H1 (cell line): ENCODE results near the gene FGF11. TPM values are rescaled to one million over a fixed set of nuclear protein-coding genes. Genes with fewer than 3 reads are reported as not detected.

Source experiments
- PHF8 ChIP-seq: fragments of 200-600 bp; sonication (generic); conservative IDR thresholded peaks from 2 replicates; pipeline ENCODE4 v1.7.1; 2012; ENCODE audit warnings: low read depth, mild to moderate bottlenecking, inconsistent platforms, low read length, moderate library complexity
- POLR2A ChIP-seq, 2 experiments: IDR thresholded peaks; 1 replicate in 1 of 2; 2 replicates in 1 of 2; pipeline ENCODE4 v1.6.1; 2011; ENCODE audit warnings: low read depth in 2 of 2, low read length in 2 of 2, mild to moderate bottlenecking in 2 of 2; ENCODE audit errors: control extremely low read depth in 1 of 2
- RAD21 ChIP-seq, 2 experiments: IDR thresholded peaks in 1 of 2; conservative IDR thresholded peaks in 1 of 2; 2 replicates each; pipeline ENCODE4 v1.6.1; 2011; ENCODE audit warnings: low read depth in 2 of 2, low read length in 2 of 2, improper control_type of control experiment in 1 of 2, inconsistent platforms in 1 of 2, mild to moderate bottlenecking in 1 of 2, moderate library complexity in 1 of 2
- polyA plus RNA-seq, 7 experiments: library from polyadenylated mRNA; depleted of rRNA in 3 of 7; stranded (reverse) in 5 of 7; unstranded in 2 of 7; fragments of >200 nt in 5 of 7; fragments of 200-250 nt in 2 of 7; gene quantifications; 1 replicate in 5 of 7; 2 replicates in 1 of 7; 4 replicates in 1 of 7; pipeline versions ENCODE4 v1.2.1 to v1.2.3, GENCODE V29; 2011 to 2013; ENCODE audit warnings: missing spikeins in 2 of 7, mixed read lengths in 2 of 7
- total RNA-seq: library from RNA; stranded (reverse); fragmentation: NEBNext Ultra II Directional; extraction: Animal tissue kit (Norgen Biotek cat#: 25700); gene quantifications from 2 replicates; pipeline ENCODE4 v1.2.1, GENCODE V29; 2021

Gene FGF11
- total and polyA plus RNA-seq, 2 of the 8 experiments (the other 6 are each of a cell fraction or from before 2014, with no cell fraction given), result 11.8 to 26.1 TPM

DNA sequence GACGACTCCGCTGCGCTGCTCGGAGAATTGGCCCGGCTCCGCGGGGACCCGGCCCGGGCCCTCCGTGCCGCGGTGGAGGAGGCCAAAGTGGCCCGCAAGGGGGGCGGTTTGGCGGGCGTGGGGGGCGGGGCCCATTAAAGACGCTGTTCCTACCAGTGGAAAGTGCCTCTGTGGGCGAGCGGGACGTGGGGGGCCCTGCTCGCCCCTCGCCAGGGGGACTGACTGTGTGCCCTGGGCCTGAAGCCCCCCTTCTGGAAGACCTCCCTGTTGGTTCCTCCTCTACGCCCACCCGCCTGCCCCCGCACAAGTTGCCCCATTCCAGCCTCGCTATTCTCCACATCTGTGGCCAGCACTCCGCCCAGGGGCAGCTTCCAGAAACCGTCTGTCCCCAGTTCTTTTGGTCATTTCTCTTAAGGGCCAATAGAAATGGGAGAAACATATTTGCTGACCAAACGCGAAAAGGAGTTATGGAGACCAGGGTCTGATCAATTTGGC, 1.9 kb upstream of the FGF11 start (continued):
- TF ChIP-seq RAD21 (IDR thresholded peaks at IDR 0.05 in 1 of 2, conservative IDR thresholded peaks at IDR 0.05 in 1 of 2; ENCODE audit: low read depth in 2 of 2, low read length in 2 of 2), result no peak
- no peak for TF ChIP-seq PHF8
- TF ChIP-seq POLR2A (IDR thresholded peaks at IDR 0.05; ENCODE audit: control extremely low read depth in 1 of 2, low read depth in 2 of 2, low read length in 2 of 2), result no peak
